Activated naive CD4-positive, alpha-beta T cell treated with anti-CD3 and anti-CD28 coated beads, Interleukin-2, amount 10 ng/mL, durations not matched to agents 7 days and 5 days (primary cell): ENCODE results near the gene GLCCI1.
"Not testable (repeated sequence)": the region's sequence is repeated elsewhere in the genome, so short reads cannot be mapped to it uniquely, and the experiment has no call there.

Experiments
- CTCF ChIA-PET: fragments of 350-600 bp; sonication (Branson Sonifier 250); formaldehyde crosslinking; loops from one replicate; lab custom pipeline; 2021; ENCODE audit warnings: antibody characterized with exemption; lab: Charles Lee
- DNase-seq: peaks from one replicate; pipeline ENCODE4 v3.0.0-alpha.2; 2020
- H3K27ac Mint-ChIP-seq: one replicate; pipeline ENCODE4 v1.8.0; 2021; ENCODE audit warnings: mild to moderate bottlenecking, moderate library complexity, mixed read lengths
- H3K27me3 Mint-ChIP-seq: one replicate; pipeline ENCODE4 v1.8.0; 2021; ENCODE audit warnings: mild to moderate bottlenecking, mixed read lengths
- H3K36me3 Mint-ChIP-seq: one replicate; pipeline ENCODE4 v1.8.0; 2021; ENCODE audit warnings: mixed read lengths
- H3K4me1 Mint-ChIP-seq: one replicate; pipeline ENCODE4 v1.8.0; 2021; ENCODE audit warnings: mixed read lengths
- H3K4me3 Mint-ChIP-seq: one replicate; pipeline ENCODE4 v1.8.0; 2021; ENCODE audit warnings: mild to moderate bottlenecking, moderate library complexity, mixed read lengths
- H3K9me3 Mint-ChIP-seq: one replicate; pipeline ENCODE4 v1.8.0; 2021; ENCODE audit warnings: mixed read lengths

Gene GLCCI1

DNA sequence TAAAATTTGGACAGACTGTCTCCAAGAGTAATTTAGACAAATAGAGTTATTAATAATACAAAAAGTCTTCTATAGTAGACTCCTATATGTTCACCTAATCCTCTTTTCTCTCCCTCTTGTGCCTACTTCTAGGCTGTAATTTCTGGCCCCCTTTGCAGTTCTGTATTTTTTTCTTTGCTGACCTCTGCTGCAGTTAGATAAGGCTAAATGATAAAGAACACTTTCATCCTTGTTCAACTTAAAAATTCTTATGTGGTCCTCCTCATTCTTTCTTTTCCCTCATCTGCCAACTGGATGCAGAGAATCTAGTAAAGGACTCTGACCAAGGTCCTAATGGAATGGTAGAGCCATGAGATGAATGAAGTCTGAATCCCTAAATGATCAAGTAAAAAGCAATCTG, 20.1 kb downstream of the GLCCI1 start:
- peaks cover 10% of the 10 kb centered on the region for H3K36me3 Mint-ChIP-seq
- CTCF ChIA-PET, result interaction anchor here (1.8 kb wide), 1 partner anchor 18 kb away, joined by 5 read pairs; no protein-coding TSS in a partner anchor
- H3K4me3 Mint-ChIP-seq, result no peak overlapping the region
- no peak for DNase-seq
- peaks cover 14% of the 10 kb centered on the region for H3K9me3 Mint-ChIP-seq
- H3K4me1 Mint-ChIP-seq, result peaks cover 24% of the 10 kb centered on the region
- no peaks in the 10 kb centered on the region for H3K27me3 Mint-ChIP-seq
- H3K27ac Mint-ChIP-seq, result no peak overlapping the region

DNA sequence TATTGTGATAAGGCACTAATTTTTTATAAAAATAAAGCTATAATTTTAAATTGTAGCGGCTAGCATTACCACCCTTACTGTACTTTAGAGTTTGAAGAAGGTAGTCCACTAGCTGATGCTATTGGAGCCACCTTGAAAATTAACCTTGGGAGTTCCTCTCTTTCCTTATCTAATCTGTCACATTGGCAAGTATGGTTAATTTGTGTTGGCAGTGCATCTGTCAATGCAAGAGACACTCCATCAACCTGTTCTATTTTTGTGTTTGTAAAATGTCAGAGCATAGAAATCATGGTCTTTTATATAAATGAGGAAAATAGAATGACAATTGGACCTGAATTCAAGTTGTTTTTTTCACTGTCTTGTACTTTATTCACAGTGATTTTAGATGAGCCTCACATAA, 20.5 kb downstream of the GLCCI1 start:
- CTCF ChIA-PET, result interaction anchor here (1.8 kb wide), 1 partner anchor 19 kb away, joined by 5 read pairs; no protein-coding TSS in a partner anchor
- H3K27me3 Mint-ChIP-seq, result no peaks in the 10 kb centered on the region
- H3K27ac Mint-ChIP-seq, result no peak overlapping the region
- peaks cover 10% of the 10 kb centered on the region for H3K36me3 Mint-ChIP-seq
- no peak for DNase-seq
- peaks cover 14% of the 10 kb centered on the region for H3K9me3 Mint-ChIP-seq
- H3K4me1 Mint-ChIP-seq, result peaks cover 24% of the 10 kb centered on the region
- peak overlapping the region; percentile 53 for H3K4me3 Mint-ChIP-seq

DNA sequence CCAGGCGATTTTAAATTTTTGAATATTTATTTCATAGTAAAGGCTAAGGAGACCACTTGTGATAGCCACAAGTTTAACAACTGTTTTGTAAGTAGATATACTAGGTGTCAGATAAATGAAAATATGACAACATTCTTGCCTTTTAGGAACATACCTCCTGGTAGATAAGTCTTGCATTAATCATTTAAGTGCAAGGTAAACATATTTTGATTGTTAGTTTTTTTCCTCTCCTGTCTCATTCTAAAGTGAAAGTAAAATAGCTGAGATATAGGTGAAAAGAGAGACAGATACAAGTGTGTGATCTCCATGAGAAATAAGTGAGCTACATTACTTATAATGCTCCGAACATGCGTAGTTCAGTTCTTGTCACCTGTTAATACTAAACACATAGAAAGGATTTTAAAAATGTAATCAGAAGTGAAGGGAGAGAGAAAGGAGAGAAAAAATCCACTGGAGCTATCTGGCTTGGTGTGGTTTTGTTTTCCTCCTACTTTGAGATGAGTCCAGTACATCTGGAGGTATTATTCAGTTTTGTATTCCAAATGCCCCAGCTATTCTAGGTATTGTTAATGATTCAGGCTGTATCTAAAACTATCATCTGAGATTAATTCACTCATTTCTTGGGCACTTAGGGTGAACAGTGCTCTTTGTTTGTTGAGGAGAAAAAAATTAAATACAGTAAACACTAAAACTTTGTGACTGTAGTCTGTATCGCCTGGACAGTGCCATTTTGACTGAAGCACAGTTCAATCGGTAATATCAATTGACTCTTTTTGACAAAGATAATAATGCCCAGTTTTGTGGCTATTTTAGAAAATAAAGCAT, 21.2 kb downstream of the GLCCI1 start:
- H3K36me3 Mint-ChIP-seq, result peaks cover 10% of the 10 kb centered on the region
- CTCF ChIA-PET, result interaction anchor here (1.8 kb wide), 1 partner anchor 20 kb away, joined by 5 read pairs; no protein-coding TSS in a partner anchor
- peak overlapping the region; percentile 8 for H3K27ac Mint-ChIP-seq
- H3K4me1 Mint-ChIP-seq, result peaks cover 24% of the 10 kb centered on the region
- DNase-seq, result no peak
- H3K27me3 Mint-ChIP-seq, result no peaks in the 10 kb centered on the region
- H3K9me3 Mint-ChIP-seq, result peaks cover 14% of the 10 kb centered on the region
- H3K4me3 Mint-ChIP-seq, result peak overlapping the region; percentile 53

DNA sequence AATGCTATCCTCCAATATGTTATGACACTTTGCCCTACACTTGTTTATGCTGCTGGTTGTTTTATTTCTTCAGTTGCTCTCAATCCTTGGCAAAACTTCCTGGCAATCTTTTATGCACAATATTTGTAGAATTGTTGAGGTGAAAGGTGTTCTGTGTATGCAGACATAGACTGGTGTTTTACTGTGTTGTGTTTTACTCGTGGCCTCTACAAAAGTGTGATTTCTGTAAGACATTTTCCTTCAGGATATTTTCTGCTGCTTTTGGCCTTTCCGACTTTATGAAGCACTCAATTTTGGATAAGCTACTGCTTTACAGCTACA, 21.8 kb downstream of the GLCCI1 start:
- Mint-ChIP-seq H3K4me1 (peaks cover 24% of the 10 kb centered on the region), H3K27me3 (no peaks in the 10 kb centered on the region), H3K36me3 (peaks cover 13% of the 10 kb centered on the region), H3K27ac (no peak overlapping the region), H3K4me3 (no peak overlapping the region), H3K9me3 (peaks cover 19% of the 10 kb centered on the region)
- CTCF ChIA-PET, result interaction anchor here (1.0 to 1.8 kb wide), 2 partner anchors 20 to 306 kb away, joined by 3 to 5 read pairs; no protein-coding TSS in a partner anchor
- no peak for DNase-seq

DNA sequence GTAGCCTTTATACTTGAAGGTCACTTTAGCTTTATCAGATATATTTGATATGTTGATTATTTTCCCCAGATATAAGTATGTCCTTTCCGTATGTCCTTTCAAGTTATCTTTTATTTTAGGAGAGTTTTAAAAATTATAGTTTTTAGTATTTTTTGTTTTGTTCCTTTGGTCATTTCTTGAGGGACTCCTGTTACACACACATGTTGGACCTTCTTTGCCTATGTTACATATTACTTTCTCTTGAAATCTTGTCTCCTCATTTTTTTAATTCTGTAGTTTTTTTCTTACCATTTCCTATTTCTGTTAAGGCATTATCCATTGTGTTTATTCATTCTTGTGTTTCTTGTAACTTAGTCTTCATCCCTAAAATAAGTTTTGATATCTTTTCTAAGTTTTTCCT, 23.9 kb downstream of the GLCCI1 start:
- no peak overlapping the region for H3K4me3 Mint-ChIP-seq
- H3K9me3 Mint-ChIP-seq, result peaks cover 23% of the 10 kb centered on the region
- H3K36me3 Mint-ChIP-seq, result peaks cover 15% of the 10 kb centered on the region
- CTCF ChIA-PET, result no interaction called here
- H3K4me1 Mint-ChIP-seq, result peaks cover 24% of the 10 kb centered on the region
- no peak for DNase-seq
- H3K27ac Mint-ChIP-seq, result no peak overlapping the region
- H3K27me3 Mint-ChIP-seq, result no peaks in the 10 kb centered on the region

DNA sequence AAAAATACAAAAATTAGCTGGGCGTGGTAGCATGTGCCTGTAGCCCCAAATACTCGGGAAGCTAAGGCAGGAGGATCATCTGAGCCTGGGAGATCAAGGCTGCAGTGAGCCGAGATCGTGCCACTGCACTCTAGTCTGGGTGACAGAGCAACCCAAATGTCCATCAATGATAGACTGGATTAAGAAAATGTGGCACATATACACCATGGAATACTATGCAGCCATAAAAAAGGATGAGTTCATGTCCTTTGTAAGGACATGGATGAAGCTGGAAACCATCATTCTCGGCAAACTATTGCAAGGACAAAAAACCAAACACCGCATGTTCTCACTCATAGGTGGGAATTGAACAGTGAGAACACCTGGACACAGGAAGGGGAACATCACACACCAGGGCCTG, 26.8 kb downstream of the GLCCI1 start:
- H3K4me3 Mint-ChIP-seq, CTCF ChIA-PET: not testable (repeated sequence)

DNA sequence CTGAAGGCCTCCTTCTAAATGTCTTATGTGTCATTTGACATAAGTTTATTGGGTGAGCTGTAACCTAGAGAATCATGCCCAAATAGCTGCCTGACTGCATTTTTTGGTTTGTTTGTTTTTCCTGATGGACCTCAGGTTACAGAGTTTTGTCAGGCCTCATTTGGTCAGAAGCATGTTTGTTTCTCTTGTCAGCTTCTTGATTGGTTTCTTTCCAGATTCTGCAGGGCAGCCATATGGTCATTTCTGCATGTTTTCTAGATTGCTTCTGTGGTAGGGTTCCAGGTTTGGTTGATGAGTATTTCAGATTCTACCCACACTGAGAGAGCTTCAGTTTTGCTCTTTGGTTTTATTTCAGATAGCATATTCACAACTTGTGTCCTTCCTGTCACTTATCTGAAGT, 28.0 kb downstream of the GLCCI1 start:
- H3K4me3 Mint-ChIP-seq, result no peak overlapping the region
- CTCF ChIA-PET, result interaction anchor here (1.0 kb wide), 1 partner anchor 21 kb away, joined by 3 read pairs; no protein-coding TSS in a partner anchor
- H3K4me1 Mint-ChIP-seq, result peaks cover 3% of the 10 kb centered on the region
- no peak for DNase-seq
- H3K27ac Mint-ChIP-seq, result no peak overlapping the region
- H3K9me3 Mint-ChIP-seq, result peaks cover 28% of the 10 kb centered on the region
- H3K27me3 Mint-ChIP-seq, result no peaks in the 10 kb centered on the region
- peaks cover 21% of the 10 kb centered on the region for H3K36me3 Mint-ChIP-seq

More for the DNA sequence above, 26.8 kb downstream of the GLCCI1 start:
- H3K4me1 Mint-ChIP-seq, DNase-seq, H3K27me3 Mint-ChIP-seq: not testable (repeated sequence)
- peak overlapping the region; percentile 34 for H3K27ac Mint-ChIP-seq
- peaks cover 23% of the 10 kb centered on the region for H3K9me3 Mint-ChIP-seq
- peaks cover 15% of the 10 kb centered on the region for H3K36me3 Mint-ChIP-seq

DNA sequence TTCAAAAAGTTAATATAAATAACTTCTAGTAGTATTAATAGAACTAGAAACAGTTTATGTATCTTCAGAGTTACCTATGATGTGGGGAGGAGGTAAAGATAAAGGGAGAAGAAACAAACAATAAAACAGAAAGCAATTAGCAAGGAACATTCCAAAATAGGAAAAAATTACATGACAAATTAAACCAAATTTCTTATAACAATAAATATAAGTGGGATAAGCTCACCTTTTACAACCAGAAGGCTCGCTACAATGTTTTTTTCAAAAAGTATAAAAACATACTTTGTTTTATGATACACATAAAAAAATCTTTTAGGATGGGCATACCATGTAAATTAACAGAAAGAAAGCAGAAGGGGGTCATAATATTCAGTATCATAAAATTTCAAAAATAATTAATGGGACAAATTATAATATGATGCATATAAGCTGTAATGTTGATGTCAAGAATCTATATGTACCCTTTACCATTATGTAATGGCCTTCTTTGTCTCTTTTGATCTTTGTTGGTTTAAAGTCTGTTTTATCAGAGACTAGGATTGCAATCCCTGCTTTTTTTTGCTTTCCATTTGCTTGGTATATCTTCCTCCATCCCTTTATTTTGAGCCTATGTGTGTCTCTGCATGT, 31.8 kb downstream of the GLCCI1 start:
- H3K36me3 Mint-ChIP-seq, result peaks cover 25% of the 10 kb centered on the region
- H3K27me3 Mint-ChIP-seq, result no peaks in the 10 kb centered on the region
- DNase-seq, result no peak
- no peak overlapping the region for H3K27ac Mint-ChIP-seq
- H3K9me3 Mint-ChIP-seq, result peaks cover 14% of the 10 kb centered on the region
- peaks cover 3% of the 10 kb centered on the region for H3K4me1 Mint-ChIP-seq
- no peak overlapping the region for H3K4me3 Mint-ChIP-seq
- CTCF ChIA-PET, result no interaction called here

DNA sequence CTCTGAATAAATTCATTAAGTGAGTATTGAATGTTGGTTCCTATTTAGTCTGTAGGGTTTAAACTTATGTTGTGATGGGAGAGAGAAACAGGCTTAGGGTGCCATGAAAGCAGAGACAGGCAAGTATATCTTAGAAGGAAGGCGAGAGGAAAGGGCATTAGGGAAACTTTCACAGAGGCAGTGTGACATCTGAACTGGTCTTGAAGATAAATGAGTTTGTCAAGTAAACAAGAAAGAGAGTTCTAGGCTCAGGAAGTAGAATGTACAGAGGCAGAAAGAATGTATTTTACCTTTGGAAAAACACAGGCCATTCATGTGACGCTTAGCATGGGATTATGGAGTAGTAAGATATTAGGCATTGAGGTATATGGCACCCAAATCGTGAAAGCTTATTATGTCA, 34.5 kb downstream of the GLCCI1 start:
- Mint-ChIP-seq H3K4me3 (no peak overlapping the region), H3K4me1 (peaks cover 3% of the 10 kb centered on the region), H3K27ac (no peak overlapping the region), H3K27me3 (no peaks in the 10 kb centered on the region), H3K36me3 (peaks cover 38% of the 10 kb centered on the region), H3K9me3 (peaks cover 10% of the 10 kb centered on the region)
- no peak for DNase-seq
- CTCF ChIA-PET, result no interaction called here

DNA sequence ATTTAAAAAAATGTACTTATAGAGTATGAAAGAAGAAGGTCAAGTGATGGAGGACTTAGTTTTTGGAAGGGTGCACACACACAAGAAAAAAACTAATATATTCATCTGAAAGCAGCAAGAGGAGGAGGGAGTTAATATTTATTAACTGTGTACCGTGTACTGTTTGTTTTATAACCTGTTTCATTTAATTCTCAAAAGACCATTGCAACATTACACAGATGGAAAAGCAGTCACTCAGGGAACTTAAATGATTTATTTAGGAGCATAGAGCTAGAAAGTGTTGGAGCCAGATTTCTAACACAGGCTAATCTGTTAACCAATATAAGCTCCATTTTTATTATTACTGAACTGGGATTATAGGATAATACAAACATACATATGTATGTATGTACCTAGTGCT, 36.7 kb downstream of the GLCCI1 start:
- peaks cover 43% of the 10 kb centered on the region for H3K36me3 Mint-ChIP-seq
- H3K27ac Mint-ChIP-seq, result no peak overlapping the region
- CTCF ChIA-PET, result no interaction called here

DNA sequence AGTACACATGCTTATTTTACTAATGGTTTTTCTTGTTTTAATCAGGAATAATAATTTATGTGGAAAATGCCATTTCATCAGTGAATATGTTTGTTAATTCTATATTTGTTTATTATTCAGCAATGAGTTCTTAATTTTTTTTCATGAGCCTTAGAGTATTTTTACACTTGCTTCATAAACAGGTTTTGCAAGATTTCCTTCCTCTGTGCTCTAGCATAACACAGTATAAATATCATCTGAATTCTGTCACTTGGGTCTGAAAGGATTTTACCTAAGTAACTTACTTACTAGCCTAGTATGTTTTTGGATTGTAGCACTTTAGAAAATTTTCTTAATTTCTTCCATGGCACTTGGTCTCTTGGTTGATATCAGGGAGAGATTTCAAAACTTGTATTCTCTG, 45.8 kb downstream of the GLCCI1 start:
- Mint-ChIP-seq H3K4me3 (no peak overlapping the region), H3K4me1 (peaks cover 14% of the 10 kb centered on the region), H3K36me3 (peaks cover 4% of the 10 kb centered on the region), H3K27me3 (no peaks in the 10 kb centered on the region), H3K27ac (peak overlapping the region; percentile 24), H3K9me3 (no peaks in the 10 kb centered on the region)
- CTCF ChIA-PET, result no interaction called here
- no peak for DNase-seq

More for the DNA sequence above, 36.7 kb downstream of the GLCCI1 start:
- Mint-ChIP-seq H3K4me1 (peaks cover 3% of the 10 kb centered on the region), H3K9me3 (peaks cover 10% of the 10 kb centered on the region), H3K27me3 (no peaks in the 10 kb centered on the region), H3K4me3 (no peak overlapping the region)
- DNase-seq, result no peak

DNA sequence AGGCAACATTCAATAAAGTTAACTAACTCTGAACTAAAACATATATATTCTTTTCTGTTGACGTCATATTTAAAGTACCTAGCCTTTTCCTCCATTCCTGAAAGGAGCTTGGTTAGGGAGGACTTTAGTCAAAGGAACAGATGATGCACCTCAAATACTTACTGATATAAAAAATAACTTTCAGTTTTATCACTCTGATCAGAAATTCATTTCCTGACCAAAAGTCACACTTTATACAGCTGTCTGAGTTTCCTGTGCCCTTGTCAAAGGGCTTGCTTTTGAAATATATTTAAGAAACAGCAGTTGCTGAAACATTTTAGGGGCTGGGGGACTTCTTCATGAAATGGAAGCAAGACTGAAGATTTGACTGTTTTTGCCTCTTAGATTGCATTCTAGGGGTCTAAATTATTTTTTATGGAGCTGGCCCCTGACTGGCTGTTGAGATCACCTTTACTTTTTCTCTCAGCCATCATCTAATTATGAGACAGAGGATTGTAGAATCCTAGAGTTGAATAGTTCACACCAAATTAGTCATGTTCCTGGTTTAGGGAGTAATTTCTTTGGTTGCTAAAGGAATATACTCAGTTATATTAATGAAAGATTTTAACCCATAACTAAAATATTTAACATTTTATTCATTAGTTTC, 46.6 kb downstream of the GLCCI1 start:
- H3K36me3 Mint-ChIP-seq, result peaks cover 4% of the 10 kb centered on the region
- no peaks in the 10 kb centered on the region for H3K27me3 Mint-ChIP-seq
- CTCF ChIA-PET, result no interaction called here
- peak overlapping the region; percentile 11 for H3K27ac Mint-ChIP-seq
- H3K4me3 Mint-ChIP-seq, result no peak overlapping the region
- no peak for DNase-seq
- H3K4me1 Mint-ChIP-seq, result peaks cover 14% of the 10 kb centered on the region
- H3K9me3 Mint-ChIP-seq, result no peaks in the 10 kb centered on the region

DNA sequence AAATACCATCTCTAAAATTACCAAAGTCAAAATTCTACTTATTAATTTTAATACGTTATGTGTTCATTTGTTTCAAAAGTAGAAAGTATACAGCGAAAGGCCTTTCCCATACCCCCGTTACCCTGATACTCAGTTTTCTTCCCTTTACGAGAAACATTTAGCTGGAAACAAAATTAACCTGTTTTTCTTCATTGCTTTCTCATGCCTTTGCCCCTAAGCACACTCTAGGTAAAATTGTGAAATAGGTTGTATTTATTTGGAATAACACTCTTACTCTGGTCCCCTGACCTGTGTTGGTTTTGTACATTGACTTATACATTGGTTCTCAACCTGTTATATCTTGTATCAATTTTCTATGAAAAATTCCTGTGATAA, 47.1 kb downstream of the GLCCI1 start:
- Mint-ChIP-seq H3K4me3 (no peak overlapping the region), H3K4me1 (peaks cover 14% of the 10 kb centered on the region), H3K9me3 (no peaks in the 10 kb centered on the region), H3K27me3 (no peaks in the 10 kb centered on the region), H3K27ac (no peak overlapping the region), H3K36me3 (peaks cover 4% of the 10 kb centered on the region)
- DNase-seq, result no peak
- CTCF ChIA-PET, result no interaction called here

DNA sequence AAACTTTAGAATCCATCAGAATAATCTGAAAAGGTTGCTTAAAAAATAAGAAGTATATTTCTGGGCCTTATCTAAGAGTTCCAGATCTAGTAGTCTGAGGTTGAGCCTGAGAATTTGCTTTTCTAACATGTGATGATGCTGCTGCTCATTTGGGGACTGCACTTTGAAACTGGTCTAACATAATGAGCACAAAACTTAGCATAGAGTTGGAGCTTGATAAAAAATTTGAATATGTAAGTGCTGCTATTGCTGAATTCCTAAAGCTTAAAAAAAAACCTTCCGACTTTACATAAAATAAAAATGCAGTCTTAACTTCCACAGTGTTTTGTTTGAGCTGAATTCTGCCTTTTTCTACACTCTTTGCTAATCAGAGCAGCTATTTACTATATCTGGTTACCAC, 48.8 kb downstream of the GLCCI1 start:
- Mint-ChIP-seq H3K9me3 (no peaks in the 10 kb centered on the region), H3K27ac (no peak overlapping the region), H3K4me3 (no peak overlapping the region), H3K27me3 (no peaks in the 10 kb centered on the region), H3K4me1 (peaks cover 14% of the 10 kb centered on the region), H3K36me3 (peaks cover 4% of the 10 kb centered on the region)
- no peak for DNase-seq
- CTCF ChIA-PET, result interaction anchor here (1.3 to 1.5 kb wide), 2 partner anchors 20 to 336 kb away, joined by 3 read pairs; no protein-coding TSS in a partner anchor
